ENCODE measurements around the gene ASZ1.

ASZ1 gene

DNA sequence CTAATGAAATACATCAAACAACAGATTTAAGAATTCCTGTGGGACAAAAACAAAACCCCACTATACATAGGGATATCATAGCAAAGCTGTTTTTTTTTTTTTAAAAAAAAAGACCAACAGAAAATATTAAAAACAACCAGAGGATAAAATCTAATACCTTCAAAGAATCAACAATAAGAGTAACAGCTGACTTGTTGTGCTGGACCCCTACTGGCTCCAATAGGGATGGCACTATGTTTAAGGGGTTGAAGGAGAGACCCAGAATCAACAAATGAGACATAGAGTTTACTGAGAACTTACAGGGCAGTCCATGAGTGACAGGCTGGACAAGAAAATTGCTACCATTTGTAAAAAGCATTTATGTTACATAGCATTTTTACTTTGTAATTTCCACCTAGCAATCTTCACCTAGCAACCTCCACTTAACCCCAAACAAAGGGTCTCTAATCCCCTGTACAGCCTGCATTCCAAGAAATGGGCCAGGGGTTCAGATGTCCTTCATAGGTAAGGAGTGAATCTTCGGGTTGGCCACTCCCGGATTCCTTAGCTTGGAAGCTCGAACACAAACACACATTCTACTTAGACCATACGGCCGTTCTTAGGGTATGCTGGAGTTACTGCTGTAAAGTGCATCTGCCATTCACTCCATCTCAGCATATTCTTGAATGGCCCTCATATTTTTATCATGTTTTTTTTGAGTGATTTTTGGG lies 25.8 kb downstream of the ASZ1 start:
- no peak for DNase-seq

DNA sequence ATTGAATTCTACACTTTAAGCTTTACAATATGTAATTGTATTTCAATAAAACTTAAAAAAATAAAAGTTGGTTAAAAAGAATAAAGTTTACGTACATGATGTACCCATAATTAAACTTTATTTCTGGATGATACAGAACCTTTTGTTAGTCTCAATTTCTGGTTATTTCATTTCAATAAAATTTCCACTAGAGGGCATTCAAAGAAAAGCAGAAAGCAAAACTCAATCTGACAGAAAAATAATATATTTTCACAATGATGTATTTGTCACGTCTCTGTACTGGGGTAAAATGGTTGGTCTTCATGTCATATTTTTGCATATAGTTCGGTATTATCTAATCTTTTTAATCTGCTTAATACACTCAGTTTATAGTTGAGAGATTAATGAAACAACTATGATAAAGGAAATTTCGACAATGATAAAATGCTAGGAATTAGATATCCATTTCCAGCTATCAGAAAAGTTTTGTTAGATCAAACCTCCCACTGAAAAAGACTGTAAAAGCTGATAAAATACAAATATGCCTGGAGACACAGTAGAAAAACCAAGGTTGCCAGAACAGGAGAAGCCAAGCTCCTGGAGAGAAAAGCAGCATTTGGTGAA lies 27.4 kb downstream of the ASZ1 start:
- no peak for DNase-seq

DNA sequence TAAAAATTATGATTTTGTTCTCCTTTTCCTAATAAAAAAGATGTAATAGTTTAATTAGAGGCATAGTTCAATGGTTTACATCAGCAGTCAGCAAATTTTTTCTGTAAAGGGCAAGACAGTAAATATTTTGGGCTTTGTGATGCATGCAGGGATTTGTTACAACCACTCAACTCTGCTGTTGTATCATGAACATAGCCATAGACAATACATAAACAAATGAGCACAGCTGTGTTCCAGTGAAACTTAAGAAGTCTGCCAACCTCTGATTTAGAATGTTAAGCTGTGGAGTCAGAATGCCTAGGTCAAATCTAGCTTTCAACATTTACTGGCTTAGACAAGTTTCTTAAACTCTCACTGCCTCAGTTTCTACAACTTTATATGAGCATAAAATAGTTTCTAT lies 31.6 kb downstream of the ASZ1 start:
- DNase-seq: no peak

DNA sequence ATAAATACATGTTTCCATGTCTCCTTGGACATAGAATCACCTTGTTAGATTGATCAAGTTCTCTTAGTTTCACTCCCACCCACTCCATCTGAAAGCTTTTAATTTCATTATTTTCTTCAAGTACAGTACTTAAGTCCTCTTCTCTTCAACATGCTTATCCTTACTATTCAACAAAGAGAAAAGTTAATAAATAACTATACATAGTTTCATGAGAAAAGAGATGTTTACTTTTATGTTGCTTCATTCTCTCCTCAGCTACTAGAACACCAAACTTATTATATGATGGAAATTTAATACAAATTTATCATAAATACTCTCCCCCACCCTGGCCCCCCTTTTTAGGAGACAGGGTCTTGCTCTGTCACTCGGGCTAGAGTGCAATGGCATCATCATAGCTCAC lies 33.5 kb downstream of the ASZ1 start:
- DNase-seq: no peak

DNA sequence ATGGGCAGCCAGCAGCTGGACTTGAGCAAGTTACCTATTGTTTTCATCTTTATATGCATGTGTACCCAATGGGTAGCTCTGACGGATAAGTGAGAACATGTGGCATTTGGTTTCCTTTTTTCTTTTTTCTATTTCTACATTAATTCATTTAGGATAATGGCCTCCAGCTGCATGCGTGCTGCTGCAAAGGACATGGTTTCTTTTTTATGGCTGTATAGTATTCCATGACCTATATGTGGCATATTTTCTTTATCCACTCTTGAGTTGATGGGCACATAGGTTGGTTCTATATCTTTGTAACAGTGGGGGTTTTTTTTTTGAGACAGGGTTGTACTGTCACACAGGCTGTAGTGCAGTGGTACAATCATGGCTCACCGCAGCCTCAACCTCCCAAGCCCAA lies 37.4 kb downstream of the ASZ1 start:
- no peak for DNase-seq

DNA sequence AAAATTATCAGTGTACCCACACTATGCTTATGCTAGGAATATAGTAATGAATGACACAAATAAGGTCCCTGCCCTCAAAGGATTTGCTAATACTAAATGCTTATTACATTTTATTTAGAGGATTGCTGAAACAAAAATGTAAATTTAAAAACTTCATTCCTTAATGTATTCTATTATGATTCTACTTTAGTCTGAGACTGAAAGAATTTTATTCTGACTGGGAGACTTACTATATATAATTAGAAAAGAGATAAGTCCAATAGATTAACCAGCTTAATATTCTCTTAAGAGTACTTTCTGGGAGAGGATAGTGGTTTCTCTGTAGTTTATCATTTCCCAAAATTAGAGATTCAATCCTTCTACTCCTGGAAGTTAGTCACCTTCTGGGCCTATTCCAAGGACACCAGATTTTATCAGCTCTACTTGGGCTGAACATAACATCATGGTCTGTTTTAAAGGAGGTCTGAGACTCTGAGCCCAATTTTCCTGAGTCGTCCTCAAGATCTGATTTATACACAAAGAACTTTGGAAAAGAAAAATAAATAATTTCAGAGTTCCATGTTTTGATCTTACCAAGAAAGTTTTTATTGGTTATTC lies 41.1 kb downstream of the ASZ1 start:
- no peak for DNase-seq

DNA sequence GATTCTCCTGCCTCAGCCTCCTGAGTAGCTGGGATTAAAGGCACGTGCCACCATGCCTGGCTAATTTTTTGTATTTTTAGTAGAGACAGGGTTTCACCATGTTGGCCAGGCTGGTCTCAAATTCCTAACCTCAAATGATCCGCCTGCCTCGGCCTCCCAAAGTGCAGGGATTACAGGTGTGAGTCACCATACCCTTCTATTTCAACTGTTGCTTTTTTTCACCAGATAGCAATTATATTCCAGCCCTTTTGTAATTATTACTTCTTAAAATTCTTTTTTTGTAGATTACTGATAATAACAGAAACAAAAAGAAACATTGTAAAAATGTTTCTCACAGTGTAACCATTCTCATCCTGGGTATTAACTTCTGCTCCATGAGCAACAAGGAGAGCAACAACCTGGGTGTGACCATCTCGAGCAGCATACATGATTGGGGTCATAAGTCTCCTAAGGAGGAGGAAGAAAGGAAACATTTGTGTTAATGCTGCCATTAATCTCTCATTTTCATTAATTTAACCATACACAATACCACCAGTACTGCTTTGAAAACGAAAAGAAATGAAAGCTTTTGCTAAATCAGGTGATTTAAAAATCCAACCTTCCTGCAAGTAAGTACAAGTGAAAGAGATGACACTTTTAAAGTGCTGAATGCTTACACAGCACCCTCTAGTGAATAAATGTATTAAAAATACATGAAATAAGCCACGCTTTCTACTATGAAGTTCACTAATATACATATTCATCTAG lies 41.8 kb downstream of the ASZ1 start:
- DNase-seq: no peak

DNA sequence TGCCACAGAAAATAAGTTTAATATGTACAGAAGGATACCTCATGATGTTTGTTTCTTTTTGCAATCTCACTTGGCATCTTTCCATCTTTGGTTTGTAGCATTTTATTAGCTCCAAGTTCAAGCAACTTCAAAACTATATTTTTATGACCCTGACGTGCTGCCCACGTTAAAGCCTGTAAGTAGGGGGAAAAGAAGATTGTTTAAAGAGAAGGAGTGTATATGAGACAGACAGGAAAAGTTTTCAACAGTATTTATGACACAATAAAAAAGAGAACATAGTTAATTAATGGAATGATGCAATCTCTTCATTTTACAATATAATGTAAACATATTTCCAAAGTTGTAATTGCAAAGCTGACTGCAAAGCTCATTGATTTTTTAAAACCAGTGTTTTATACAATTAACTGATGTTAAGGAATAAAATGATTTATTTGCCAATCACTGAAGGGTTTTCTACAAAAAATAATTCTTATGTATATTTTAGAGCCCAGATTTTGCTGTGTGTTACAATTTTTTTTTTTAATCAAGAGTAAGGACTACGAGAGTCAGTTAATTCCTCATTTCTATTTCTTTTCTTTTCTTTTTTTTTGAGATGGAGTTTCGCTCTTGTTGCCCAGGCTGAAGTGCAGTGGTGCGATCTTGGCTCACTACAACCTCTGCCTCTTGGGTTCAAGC lies 42.5 kb downstream of the ASZ1 start:
- DNase-seq: no peak

DNA sequence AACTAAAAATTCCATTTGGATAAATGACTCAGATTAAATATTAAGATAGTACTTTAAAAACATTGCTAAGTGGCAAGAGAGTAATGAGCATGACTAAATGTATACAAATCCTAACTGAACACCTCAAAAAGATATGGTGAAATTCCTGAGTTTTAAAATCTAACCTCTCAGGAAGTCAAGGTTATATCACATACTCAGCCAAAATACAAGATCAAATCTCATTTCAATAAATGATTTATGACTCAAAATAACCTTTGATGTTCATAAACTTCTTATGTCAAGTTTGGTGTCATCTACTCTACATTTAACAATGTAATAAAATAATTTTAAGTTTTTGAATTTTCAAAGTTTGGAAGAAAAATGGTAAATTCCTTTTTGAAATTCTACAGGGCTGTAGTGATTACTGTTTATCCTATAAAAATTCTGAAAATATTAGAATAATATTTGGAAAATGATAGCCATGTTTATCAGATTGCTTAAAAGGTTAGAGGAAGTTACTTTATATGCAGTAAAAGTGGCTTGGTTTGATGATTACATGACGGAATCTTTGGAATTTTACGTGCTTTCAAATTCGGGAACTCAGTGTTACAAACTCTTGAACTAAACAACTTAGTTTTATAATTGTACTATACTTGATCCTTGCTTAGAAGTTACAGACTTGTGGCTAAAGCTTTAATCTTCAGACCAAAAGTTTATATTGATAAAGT lies 43.7 kb downstream of the ASZ1 start:
- no peak for DNase-seq

DNA sequence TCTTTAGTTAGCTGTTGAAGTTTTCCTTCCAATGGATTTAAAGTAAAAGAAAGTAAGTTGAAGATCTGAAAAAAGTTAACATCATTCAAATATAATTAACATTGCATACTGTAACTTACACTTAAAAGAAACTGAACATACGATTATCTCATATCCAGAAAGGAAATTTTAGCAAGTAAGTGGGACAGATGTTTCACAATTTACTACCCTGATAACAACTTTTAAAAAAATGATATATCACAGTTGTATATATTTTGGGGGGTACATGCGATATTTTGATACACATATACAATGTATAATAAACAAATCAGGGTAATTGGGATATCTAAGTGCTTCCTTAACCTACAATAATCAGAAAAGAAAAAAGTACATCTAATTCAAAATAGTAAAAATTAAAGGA lies 44.2 kb downstream of the ASZ1 start:
- no peak for DNase-seq

DNA sequence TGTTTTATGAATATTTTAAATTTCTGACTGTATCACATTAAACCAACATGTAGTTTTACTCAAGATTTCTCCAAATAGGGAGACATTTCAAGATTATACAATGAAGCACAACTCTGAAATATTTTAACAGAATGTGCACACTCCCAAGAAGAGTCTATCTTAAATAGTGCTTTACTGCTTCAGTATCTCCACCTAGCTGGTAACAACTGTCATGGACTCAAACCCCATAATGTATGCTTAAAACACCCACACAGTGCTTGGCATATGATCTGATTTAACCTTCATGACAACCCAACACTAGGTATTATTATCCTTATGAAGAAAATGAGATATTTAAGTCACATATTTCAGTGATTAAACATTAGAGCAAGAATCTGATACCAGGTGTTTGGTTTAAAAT lies 45.9 kb downstream of the ASZ1 start:
- no peak for DNase-seq

DNA sequence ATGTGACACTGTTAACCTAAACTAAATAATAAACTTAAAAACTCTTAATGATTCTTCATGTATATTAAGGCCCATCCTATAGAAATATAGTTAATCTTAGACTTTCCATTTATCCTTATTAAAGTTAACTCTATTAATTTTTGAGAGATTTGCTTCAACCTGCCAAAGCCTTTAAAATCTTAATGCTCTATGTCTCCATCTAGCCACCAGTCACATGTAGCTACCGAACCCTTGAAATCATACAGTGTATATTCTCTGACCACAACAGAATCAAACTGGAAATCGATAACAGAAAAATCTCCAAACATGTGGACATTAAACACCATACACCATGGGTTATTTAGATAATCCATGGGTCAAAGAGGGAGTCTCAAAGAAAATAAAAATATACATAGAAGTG lies 51.9 kb downstream of the ASZ1 start:
- DNase-seq: no peak

DNA sequence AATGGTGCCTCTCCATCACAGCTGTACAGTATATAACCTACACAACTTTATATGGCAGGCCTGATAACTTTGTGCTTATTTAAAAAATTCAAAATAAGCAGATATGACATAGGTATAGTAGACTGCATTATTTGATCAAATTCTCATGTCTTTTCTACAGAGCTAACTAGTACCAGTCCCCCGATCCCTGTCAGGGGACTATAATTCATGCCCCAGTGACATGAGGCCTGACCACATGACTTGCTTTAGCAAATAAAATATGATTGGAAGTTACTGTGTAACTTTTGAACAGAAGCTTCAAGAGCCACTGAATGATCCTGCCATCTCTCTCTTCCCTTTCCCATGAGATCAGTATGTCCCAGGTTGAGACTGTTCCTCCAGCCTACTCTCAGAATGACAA lies 55.2 kb downstream of the ASZ1 start:
- DNase-seq: no peak

DNA sequence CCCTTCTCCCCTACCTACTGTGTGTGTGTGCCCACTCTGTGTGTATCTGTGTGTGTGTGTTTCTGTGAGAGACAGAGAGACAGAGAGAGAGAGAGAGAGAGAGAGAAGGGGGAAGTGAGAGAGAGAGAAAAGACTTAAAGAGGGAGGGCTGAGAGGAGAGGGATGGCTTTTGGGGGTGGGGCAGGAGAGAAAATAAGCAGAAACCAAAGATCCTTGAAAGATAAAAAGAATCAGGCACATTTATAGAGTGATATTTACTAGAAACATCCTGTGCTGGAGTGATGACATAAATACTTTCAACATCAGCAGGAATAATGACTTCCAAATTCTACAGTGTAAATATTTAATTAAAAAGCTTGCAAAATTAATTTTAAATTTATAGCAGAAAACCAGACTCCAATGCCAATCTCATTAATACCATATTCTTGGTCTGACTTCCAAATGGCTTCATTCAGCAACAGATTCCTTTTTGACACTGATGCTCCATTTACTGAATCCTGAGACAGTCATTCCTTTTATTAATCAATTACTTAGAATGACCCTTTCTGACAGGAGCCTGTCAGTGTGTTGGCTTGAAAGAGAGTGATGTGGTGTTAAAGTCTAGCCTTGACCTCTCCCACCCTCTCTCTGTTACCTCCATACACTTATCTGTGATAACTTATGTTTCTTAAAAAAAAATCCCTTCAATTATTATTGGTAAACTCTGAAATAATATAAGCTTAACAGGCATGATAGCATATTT lies 62.8 kb downstream of the ASZ1 start:
- DNase-seq: no peak

DNA sequence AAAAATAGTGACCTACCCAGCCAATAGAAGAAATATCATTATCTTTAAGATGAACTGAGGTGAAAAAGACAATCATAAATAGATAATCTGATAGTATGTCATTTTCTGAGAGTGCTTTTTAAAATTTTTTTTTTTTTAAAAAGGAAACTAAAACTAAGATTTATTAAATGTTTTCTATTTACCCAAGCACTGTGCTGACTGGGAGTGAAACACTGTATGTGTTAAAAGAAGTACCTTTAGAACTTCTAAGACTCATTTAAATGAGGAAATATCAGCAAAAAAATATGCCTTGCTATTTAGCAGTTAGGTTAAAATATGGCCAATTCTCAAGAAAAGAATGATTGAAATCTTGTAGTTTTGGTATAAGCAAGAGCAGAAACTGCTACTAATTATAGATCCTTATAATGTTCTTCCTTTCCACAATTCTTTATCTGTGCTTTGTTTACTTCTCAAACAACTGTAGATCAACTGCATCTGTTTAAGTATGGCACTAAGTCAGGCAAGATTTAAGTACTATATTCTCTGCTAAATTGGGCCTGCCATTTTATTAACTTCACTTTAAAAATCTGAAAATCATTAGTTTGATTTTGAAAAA lies 64.9 kb downstream of the ASZ1 start:
- DNase-seq: no peak

DNA sequence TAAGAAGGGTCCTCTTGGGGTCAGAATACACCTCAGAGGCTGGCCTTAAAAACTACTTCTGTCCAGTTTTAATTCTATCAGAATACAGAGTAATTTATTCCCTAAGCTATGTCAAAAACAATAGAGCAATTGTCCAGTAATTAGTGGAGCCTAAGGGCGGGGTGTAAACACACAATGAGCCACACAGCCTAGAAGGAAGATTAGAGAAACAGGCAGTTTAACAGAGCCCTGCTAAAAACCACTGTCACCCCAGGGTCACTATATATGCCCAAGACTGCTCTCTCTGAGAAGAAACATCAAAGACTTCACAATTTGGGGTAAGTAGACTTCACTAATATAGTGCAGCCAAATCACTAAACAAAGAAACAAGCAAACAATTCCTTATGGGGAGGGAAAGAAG lies 77.3 kb downstream of the ASZ1 start:
- no peak for DNase-seq

DNA sequence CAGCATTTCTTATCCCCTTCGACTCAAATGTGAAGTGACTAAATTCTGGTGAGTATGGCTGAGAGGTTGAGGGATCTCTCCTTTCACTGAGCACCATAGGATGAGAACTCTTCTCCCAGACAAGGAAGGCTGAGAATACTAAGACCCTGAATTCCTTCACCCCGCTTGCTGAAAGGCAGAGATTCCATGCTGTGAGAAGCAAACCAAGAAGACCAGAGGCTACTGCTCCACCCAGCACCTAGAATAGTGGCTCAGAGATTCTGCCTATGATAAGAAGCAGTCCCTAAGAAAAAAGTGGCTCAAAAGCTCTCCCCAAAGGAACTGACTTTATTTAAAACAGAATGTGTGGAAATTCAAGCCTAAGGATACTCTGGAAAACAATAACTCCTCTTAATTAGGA lies 77.7 kb downstream of the ASZ1 start:
- DNase-seq: no peak

DNA sequence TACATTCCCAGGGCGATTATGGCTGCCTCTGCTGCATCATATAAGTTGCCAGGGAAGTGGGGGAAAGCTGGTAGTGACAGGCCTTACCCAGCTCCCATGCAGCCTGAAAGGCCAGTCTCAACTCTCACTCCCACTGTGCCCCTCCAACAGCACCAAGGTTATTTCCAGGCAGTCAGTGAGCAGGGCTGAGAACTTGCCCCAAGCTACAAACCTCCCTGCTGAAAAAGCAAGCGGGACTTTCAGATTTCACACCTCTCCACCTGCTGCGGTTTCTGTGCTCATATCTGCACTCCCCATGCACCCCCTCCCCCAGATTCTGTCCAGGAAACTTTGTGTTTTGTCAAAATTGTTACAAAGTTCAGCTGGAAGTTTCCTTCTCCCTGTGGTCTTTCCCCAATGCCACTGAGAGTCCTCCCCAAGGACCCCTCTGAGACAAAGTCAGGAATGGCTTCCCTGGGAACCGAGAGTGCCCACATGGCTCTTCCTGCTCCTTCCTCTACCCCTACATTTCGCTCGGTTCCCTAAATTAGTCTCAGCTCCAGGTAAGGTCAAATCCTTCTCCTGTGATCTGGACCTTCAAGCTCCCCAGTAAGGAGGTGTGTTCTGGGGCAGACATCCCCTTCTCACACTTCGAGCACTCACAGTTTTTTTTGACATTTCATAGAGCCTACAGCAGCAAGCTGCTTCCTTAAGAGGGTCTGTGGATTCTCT lies 79.2 kb downstream of the ASZ1 start:
- no peak for DNase-seq

DNA sequence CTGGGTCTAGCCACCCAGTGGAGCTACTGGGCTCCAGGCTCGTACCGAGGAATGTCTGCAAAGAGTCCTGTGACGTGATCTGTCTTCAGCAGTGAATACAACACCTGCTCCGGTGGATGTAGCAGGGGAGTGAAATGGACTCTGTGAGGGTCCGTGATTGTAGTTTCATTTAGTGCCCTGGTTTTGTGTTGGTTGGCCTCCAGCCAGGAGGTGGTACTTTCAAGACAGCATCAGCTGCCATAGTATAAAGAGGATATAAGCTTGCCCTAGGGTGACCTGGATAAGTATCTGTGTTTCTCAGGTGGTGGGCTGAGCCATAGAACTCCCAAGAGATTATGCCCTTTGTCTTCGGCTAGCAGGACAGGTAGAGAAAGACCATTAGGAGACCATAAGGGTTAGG lies 79.8 kb downstream of the ASZ1 start:
- no peak for DNase-seq

DNA sequence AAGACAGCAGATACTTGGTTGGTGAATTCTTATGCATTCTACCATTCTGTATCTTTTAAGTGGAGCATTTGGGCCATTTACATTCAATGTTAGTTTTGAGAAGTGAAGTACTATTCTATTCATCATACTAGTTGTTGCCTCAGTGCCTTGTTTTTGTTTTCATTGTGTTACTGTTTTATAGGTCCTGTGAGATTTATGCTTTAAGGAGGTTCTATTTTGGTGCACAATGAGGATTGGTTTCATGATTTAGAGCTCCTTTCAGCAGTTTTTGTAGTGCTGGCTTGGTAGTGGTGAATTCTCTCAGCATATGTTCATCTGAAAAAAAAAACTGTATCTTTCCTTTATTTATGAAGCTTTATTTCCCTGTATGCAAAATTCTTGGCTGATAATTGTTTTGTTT lies 81.1 kb downstream of the ASZ1 start:
- DNase-seq: no peak

DNA sequence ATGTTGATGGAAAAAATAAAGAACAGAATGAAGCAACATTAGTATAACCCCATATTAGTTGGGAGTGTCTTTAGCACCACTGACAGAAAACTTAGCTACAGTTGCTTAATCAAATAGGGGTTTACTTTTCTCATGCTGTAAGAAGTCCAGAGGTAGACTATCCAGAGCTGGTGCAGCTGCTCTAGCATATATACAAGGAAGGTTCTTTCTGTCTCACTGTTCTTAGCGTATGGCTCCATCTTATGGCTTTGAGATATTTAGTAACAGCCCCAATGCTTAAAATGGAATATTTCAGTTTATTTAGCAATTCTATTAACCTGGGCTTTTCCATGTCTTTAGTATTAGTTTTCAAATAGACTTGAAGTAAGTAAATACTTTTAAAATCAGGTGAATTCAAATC lies 89.3 kb downstream of the ASZ1 start:
- DNase-seq: no peak

Data from stimulated activated CD8-positive, alpha-beta memory T cell treated with anti-CD3 and anti-CD28 coated beads, Interleukin-4, amount 100 ng/mL, for 48 hours (primary cell).